Astrocyte (in vitro differentiated cells and primary cell): Measurements from ENCODE around the gene HTR5A. TPM values are rescaled to one million over a fixed set of nuclear protein-coding genes. Genes with fewer than 3 reads are reported as not detected.

Source experiments
- DNase-seq: peaks from one replicate; pipeline ENCODE4 v3.0.0-alpha.2; 2010; ENCODE audit warnings: low read depth
- FAIRE-seq: peaks from 2 replicates; lab custom pipeline; 2011; peaks lifted over from hg19 to GRCh38; lab: Jason Lieb, UNC
- H2AFZ ChIP-seq: 2 replicates; pipeline ENCODE4 v1.6.0; 2012; ENCODE audit warnings: low read depth, low read length, inconsistent platforms
- H3K27ac ChIP-seq: 2 replicates; pipeline ENCODE4 v1.5.1; 2011; ENCODE audit warnings: low read depth, low read length, inconsistent platforms
- H3K27me3 ChIP-seq: 2 replicates; pipeline ENCODE4 v1.6.0; 2011; ENCODE audit warnings: low read length, inconsistent platforms; ENCODE audit not compliant: insufficient read depth
- H3K36me3 ChIP-seq: 2 replicates; pipeline ENCODE4 v1.5.1; 2011; ENCODE audit warnings: low read length, inconsistent platforms; ENCODE audit not compliant: insufficient read depth
- H3K4me1 ChIP-seq: 2 replicates; pipeline ENCODE4 v1.5.1; 2011; ENCODE audit warnings: low read length, inconsistent platforms; ENCODE audit not compliant: insufficient read depth
- H3K4me2 ChIP-seq: 2 replicates; pipeline ENCODE4 v1.6.0; 2012; ENCODE audit warnings: low read length, inconsistent platforms
- H3K4me3 ChIP-seq: 2 replicates; pipeline ENCODE4 v1.5.1; 2011; ENCODE audit warnings: low read depth, mild to moderate bottlenecking, low read length, inconsistent platforms; ENCODE audit not compliant: insufficient read depth
- H3K79me2 ChIP-seq: 2 replicates; pipeline ENCODE4 v1.6.0; 2012; ENCODE audit warnings: mild to moderate bottlenecking, low read length, inconsistent platforms; ENCODE audit not compliant: insufficient read depth
- H3K9ac ChIP-seq: 2 replicates; pipeline ENCODE4 v1.6.0; 2012; ENCODE audit warnings: mild to moderate bottlenecking, low read length, inconsistent platforms
- H3K9me3 ChIP-seq: 2 replicates; pipeline ENCODE4 v1.5.1; 2012; ENCODE audit warnings: low read depth, mild to moderate bottlenecking, low read length, inconsistent platforms; ENCODE audit not compliant: insufficient read depth
- H4K20me1 ChIP-seq: 2 replicates; pipeline ENCODE4 v1.6.0; 2012; ENCODE audit warnings: low read length, inconsistent platforms; ENCODE audit not compliant: insufficient read depth
- H3K27ac Mint-ChIP-seq: one replicate; pipeline ENCODE4 v1.8.0; 2021; ENCODE audit warnings: mild to moderate bottlenecking, mixed read lengths; ENCODE audit not compliant: unreplicated experiment
- H3K27me3 Mint-ChIP-seq: one replicate; pipeline ENCODE4 v1.8.0; 2021; ENCODE audit warnings: low read depth, mixed read lengths; ENCODE audit not compliant: unreplicated experiment
- H3K36me3 Mint-ChIP-seq: one replicate; pipeline ENCODE4 v1.8.0; 2021; ENCODE audit warnings: low read depth, mixed read lengths; ENCODE audit not compliant: unreplicated experiment
- H3K4me1 Mint-ChIP-seq: one replicate; pipeline ENCODE4 v1.8.0; 2021; ENCODE audit warnings: low read depth, mixed read lengths; ENCODE audit not compliant: unreplicated experiment
- H3K4me3 Mint-ChIP-seq: one replicate; pipeline ENCODE4 v1.8.0; 2021; ENCODE audit warnings: mild to moderate bottlenecking, moderate library complexity, mixed read lengths; ENCODE audit not compliant: unreplicated experiment
- H3K9me3 Mint-ChIP-seq: one replicate; pipeline ENCODE4 v1.8.0; 2021; ENCODE audit warnings: mild to moderate bottlenecking, mixed read lengths; ENCODE audit not compliant: unreplicated experiment
- CTCF ChIP-seq: IDR thresholded peaks from 2 replicates; pipeline ENCODE4 v1.5.1; 2011; ENCODE audit warnings: low read depth, mild to moderate bottlenecking, inconsistent platforms, low read length, moderate library complexity; ENCODE audit not compliant: insufficient read depth
- EZH2 ChIP-seq: IDR thresholded peaks from 2 replicates; pipeline ENCODE4 v1.6.1; 2012; ENCODE audit warnings: mild to moderate bottlenecking, low read length, inconsistent platforms; ENCODE audit not compliant: insufficient read depth
- total RNA-seq: library from RNA; stranded (reverse); gene quantifications from 2 replicates; pipeline ENCODE4 v1.2.1, GENCODE V29; 2021

The HTR5A gene
- total RNA-seq, 1 donor from 2014 or later, result not detected

GRCh38 chr7:155122831-155123230 is 52.7 kb downstream of the HTR5A start:
- Mint-ChIP-seq H3K27me3 (peaks cover 5% of the 10 kb centered on the region), H3K27ac (no peak overlapping the region), H3K9me3 (peaks cover 4% of the 10 kb centered on the region), H3K36me3 (no peaks in the 10 kb centered on the region), H3K4me1 (peaks cover 11% of the 10 kb centered on the region), H3K4me3 (no peak overlapping the region)
- H3K9ac ChIP-seq, result no peak overlapping the region
- no peaks in the 10 kb centered on the region for H4K20me1 ChIP-seq
- H3K27me3 ChIP-seq, result no peaks in the 10 kb centered on the region
- no peak for FAIRE-seq
- H3K36me3 ChIP-seq, result no peaks in the 10 kb centered on the region
- peaks cover 5% of the 10 kb centered on the region for H3K9me3 ChIP-seq
- H3K79me2 ChIP-seq, result no peaks in the 10 kb centered on the region
- DNase-seq, result no peak
- H2AFZ ChIP-seq, result no peak overlapping the region
- no peak for TF ChIP-seq EZH2
- no peak for TF ChIP-seq CTCF
- H3K4me2 ChIP-seq, result no peak overlapping the region
- no peaks in the 10 kb centered on the region for H3K4me1 ChIP-seq
- H3K4me3 ChIP-seq, result no peak overlapping the region
- H3K27ac ChIP-seq, result no peak overlapping the region

- H3K79me2 ChIP-seq, result no peaks in the 10 kb centered on the region
- Mint-ChIP-seq H3K27me3 (peaks cover 5% of the 10 kb centered on the region), H3K36me3 (no peaks in the 10 kb centered on the region), H3K9me3 (peaks cover 4% of the 10 kb centered on the region), H3K4me3 (no peak overlapping the region), H3K4me1 (peaks cover 11% of the 10 kb centered on the region), H3K27ac (no peak overlapping the region)
- H3K4me1 ChIP-seq, result no peaks in the 10 kb centered on the region
- H2AFZ ChIP-seq, result no peak overlapping the region
- no peaks in the 10 kb centered on the region for H3K36me3 ChIP-seq
- H3K9ac ChIP-seq, result no peak overlapping the region
- no peak overlapping the region for H3K4me3 ChIP-seq
- H3K27ac ChIP-seq, result no peak overlapping the region
- no peak overlapping the region for H3K4me2 ChIP-seq
- TF ChIP-seq CTCF (no peak), EZH2 (no peak)
- peaks cover 5% of the 10 kb centered on the region for H3K9me3 ChIP-seq
- H4K20me1 ChIP-seq, result no peaks in the 10 kb centered on the region
- no peak for FAIRE-seq
- no peaks in the 10 kb centered on the region for H3K27me3 ChIP-seq
- DNase-seq, result no peak
Measured at GRCh38 chr7:155123413-155123812, 53.3 kb downstream of the HTR5A start.

GRCh38 chr7:155124706-155125105 is 54.6 kb downstream of the HTR5A start:
- Histone ChIP-seq H3K27ac (no peak overlapping the region), H3K9me3 (peaks cover 5% of the 10 kb centered on the region), H3K4me2 (no peak overlapping the region), H3K4me3 (no peak overlapping the region), H3K27me3 (no peaks in the 10 kb centered on the region), H3K36me3 (no peaks in the 10 kb centered on the region), H3K9ac (no peak overlapping the region), H4K20me1 (no peaks in the 10 kb centered on the region), H3K4me1 (no peaks in the 10 kb centered on the region), H2AFZ (no peak overlapping the region), H3K79me2 (no peaks in the 10 kb centered on the region)
- Mint-ChIP-seq H3K9me3 (peaks cover 4% of the 10 kb centered on the region), H3K27me3 (peaks cover 7% of the 10 kb centered on the region), H3K36me3 (no peaks in the 10 kb centered on the region), H3K4me1 (peaks cover 5% of the 10 kb centered on the region), H3K27ac (no peak overlapping the region), H3K4me3 (no peak overlapping the region)
- TF ChIP-seq EZH2 (no peak), CTCF (no peak)
- no peak for FAIRE-seq
- no peak for DNase-seq
